HG02973 (cell line): ENCODE measurements around the gene BCL11A.

Experiments used
- ATAC-seq: cut with Tn5 transposase; IDR thresholded peaks from one replicate; pipeline ENCODE4 v1.9.1; 2021; ENCODE audit warnings: moderate library complexity; ENCODE audit not compliant: unreplicated experiment

The BCL11A gene

GRCh38 chr2:60528281-60529020 lies 25.0 kb downstream of the BCL11A start:
- no peak for ATAC-seq

- no peak for ATAC-seq
These were observed 25.7 kb downstream of the BCL11A start for GRCh38 chr2:60527762-60528161.

GRCh38 chr2:60526623-60527022 lies 26.8 kb downstream of the BCL11A start:
- no peak for ATAC-seq

GRCh38 chr2:60525899-60526298 lies 27.6 kb downstream of the BCL11A start:
- no peak for ATAC-seq

- ATAC-seq = no peak
These were observed 28.6 kb downstream of the BCL11A start for GRCh38 chr2:60524874-60525273.

GRCh38 chr2:60523963-60524362 lies 29.5 kb downstream of the BCL11A start:
- ATAC-seq = no peak

GRCh38 chr2:60522462-60522861 lies 31.0 kb downstream of the BCL11A start:
- no peak for ATAC-seq

- no peak for ATAC-seq
These were observed 31.8 kb downstream of the BCL11A start for GRCh38 chr2:60521626-60522025.

GRCh38 chr2:60520917-60521539 lies 32.4 kb downstream of the BCL11A start:
- no peak for ATAC-seq

- ATAC-seq = no peak
These were observed 33.1 kb downstream of the BCL11A start for GRCh38 chr2:60520151-60520876.

- no peak for ATAC-seq
These were observed 34.1 kb downstream of the BCL11A start for GRCh38 chr2:60519231-60519863.

GRCh38 chr2:60518567-60518966 lies 34.9 kb downstream of the BCL11A start:
- no peak for ATAC-seq

- no peak for ATAC-seq
These were observed 36.0 kb downstream of the BCL11A start for GRCh38 chr2:60517446-60517845.

GRCh38 chr2:60516826-60517225 lies 36.6 kb downstream of the BCL11A start:
- no peak for ATAC-seq

GRCh38 chr2:60516383-60516811 lies 37.1 kb downstream of the BCL11A start:
- ATAC-seq = no peak

GRCh38 chr2:60515721-60516226 lies 37.7 kb downstream of the BCL11A start:
- ATAC-seq = peak; percentile 87

- no peak for ATAC-seq
These were observed 39.5 kb downstream of the BCL11A start for GRCh38 chr2:60513996-60514395.

- ATAC-seq = no peak
These were observed 40.3 kb downstream of the BCL11A start for GRCh38 chr2:60513191-60513590.

GRCh38 chr2:60512641-60513040 lies 40.8 kb downstream of the BCL11A start:
- ATAC-seq = no peak

GRCh38 chr2:60512062-60512622 lies 41.3 kb downstream of the BCL11A start:
- ATAC-seq = no peak

GRCh38 chr2:60510713-60511112 lies 42.7 kb downstream of the BCL11A start:
- ATAC-seq = no peak
